GM12801 (cell line): ENCODE measurements around the gene AP3B1.

Experiments used
- TF ChIP-seq, protein P1 (sequence below): IDR thresholded peaks from one replicate; pipeline ENCODE4 v1.5.1; 2011; ENCODE audit warnings: control low read depth; ENCODE audit not compliant: insufficient read length; ENCODE audit errors: extremely low read depth

Gene AP3B1

DNA sequence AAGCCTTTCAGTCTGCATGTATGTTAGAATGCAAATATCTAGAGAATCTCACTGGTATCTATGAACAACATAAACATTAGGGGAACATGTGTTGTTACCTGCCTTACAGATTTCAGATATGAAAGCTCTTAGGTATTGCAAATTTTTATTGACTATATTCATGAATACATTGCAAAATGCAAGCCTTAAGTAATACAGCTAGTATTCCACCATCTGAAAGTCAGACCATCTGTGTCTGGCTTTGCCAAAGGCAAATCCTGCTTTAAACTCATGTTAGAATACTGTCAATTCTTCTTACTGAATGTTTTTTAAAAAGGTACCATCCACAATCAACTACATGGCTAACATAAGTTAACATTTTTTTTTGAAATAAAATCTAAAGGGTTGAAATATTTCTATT is 215.6 kb downstream of the AP3B1 start:
- TF ChIP-seq, protein P1, sequence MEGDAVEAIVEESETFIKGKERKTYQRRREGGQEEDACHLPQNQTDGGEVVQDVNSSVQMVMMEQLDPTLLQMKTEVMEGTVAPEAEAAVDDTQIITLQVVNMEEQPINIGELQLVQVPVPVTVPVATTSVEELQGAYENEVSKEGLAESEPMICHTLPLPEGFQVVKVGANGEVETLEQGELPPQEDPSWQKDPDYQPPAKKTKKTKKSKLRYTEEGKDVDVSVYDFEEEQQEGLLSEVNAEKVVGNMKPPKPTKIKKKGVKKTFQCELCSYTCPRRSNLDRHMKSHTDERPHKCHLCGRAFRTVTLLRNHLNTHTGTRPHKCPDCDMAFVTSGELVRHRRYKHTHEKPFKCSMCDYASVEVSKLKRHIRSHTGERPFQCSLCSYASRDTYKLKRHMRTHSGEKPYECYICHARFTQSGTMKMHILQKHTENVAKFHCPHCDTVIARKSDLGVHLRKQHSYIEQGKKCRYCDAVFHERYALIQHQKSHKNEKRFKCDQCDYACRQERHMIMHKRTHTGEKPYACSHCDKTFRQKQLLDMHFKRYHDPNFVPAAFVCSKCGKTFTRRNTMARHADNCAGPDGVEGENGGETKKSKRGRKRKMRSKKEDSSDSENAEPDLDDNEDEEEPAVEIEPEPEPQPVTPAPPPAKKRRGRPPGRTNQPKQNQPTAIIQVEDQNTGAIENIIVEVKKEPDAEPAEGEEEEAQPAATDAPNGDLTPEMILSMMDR: no peak

DNA sequence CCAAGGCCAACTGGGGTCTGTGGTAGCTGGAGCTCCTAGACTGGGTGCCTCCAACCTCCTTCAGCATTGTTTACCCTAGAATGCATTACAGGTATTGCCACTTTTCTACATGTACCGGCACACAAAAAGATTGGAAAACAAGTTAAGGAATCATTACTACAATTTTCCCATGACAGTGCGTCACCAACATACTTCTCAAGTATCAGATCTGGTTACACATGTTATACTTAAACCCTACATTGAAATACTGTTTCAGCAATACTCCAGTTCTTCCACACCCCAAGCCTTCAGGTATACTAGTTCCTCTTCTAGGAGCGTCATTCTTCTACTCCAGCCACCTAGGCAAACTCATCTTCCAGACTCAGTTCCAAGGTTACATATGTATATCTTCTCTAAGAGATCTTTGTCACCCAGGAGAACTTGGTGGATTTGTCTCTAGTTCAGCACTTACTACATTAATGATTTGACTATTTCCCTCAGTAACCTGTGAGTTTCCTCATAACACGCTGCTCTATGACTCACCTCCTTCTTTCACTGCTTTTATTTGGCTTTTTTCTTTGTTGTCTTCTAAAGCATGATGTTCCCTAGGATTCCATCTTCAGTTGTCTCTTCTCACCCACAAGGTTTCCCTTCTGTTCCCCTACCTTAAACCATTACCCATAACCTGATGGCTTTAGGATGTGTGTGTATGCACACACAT is 217.0 kb downstream of the AP3B1 start:
- TF ChIP-seq, protein P1: no peak

DNA sequence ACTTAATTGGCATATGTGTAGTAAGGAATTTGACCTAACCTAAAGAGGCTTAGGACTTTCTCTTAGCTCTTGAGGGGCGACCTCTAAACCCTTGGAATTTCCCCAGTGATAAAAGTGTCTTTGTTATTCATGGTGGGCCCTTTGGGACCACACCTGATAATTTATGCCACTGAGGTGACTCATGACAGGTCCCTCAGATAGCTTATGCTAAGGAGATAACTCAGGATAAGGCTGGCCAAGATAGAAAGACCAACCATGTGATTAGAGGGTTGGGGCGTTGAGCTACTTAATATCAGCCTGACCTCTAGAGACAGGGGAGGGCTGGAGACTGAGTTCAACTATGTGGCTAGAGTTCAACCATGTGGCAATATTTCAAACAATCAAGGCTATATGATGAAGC is 218.1 kb downstream of the AP3B1 start:
- TF ChIP-seq, protein P1: no peak

DNA sequence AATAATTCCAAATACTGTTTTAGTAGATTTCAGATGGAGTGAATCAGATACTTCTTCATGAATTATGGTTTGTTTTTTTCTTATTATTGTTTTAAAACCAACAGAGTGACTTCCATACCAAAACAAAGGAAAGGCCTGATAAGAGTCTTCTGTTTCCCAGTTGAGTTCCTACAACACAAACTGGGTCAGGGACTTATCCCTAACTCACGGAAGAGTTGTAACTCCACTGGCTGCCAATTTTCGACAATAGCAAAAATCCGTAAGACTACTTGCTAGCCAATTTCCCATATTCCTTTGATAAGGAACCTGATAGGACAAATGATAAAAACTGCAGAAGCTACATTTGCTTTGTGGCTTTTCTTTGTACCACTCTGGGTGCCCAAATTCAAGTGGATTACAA is 219.2 kb downstream of the AP3B1 start:
- TF ChIP-seq, protein P1: no peak

DNA sequence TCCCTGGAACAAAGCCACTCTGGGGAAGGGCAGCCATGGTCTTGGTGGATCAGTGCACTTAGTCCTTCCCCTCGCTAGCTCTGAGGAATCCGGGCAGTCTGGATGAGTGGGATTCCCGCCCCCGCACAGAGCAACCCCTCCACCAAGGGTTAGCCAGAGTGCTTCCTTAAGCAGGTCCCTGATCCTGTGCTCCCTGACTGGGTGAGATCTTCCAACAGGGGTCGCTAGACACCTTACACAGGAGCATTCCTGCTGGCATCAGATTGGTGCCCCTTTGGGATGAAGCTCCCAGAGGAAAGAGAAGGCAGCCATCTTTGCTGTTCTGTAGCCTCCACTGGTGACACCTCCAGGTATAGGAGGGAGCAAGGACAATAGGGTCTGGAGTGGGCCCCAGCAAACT is 228.8 kb downstream of the AP3B1 start:
- TF ChIP-seq, protein P1: no peak

DNA sequence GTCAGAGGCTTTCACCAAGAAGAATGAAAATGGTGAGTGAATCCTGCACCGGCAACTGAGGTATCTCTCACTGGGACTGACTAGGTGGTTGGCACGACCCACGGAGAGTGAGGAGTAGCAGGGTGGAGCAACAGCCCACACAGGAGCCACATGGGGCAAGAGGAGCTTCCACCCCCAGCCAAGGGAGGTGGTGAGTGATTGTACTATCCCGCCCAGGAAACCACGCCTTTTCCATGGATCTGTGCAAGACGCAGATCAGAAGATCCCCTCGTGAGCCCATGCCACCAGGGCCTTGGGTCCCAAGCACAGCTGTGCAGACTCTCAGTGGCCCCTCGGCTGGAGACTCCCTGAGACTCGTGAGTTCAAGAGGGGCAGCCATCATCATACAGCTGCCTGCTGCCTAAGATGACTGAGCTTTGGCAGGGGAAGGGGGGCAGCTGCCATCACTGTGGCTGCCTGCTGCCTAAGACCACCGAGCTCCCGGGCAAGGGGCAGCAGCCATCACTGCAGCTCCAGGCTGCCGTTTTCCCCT is 229.5 kb downstream of the AP3B1 start:
- TF ChIP-seq, protein P1: no peak

DNA sequence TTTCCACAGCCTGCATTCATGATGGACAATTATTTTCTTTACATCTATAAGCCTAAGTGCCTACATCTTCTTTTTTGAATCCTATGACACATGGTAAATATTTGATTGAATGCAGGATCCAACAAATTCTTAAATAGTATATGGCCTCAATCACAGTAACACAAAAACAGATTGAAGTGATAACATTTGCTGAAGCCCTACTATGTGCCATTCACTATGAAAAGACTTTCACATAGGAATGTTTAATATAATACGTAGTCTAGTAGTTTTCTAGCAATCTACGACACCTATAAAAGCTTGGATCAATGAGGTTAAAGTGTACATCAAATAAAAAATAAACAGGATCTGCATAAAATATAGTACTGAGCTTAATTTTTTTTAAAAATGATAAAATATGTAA is 231.0 kb downstream of the AP3B1 start:
- TF ChIP-seq, protein P1: no peak
